ENCODE results near the gene CHMP2A.

CHMP2A gene

GRCh38 chr19:58513694-58514563 lies 41.0 kb downstream of the CHMP2A start:
- no peaks in the 10 kb centered on the region for H3K9me2 ChIP-seq (replicated peaks; ENCODE audit: control insufficient read depth, low read length)
- H3K4me1 ChIP-seq (ENCODE audit: control insufficient read depth, low read length) = peaks cover 35% of the 10 kb centered on the region
- H3K4me3 ChIP-seq (ENCODE audit: low read length) = peak overlapping the region; percentile 87
- peaks cover 28% of the 10 kb centered on the region for H3K36me3 ChIP-seq (ENCODE audit: control insufficient read depth, low read length)
- peak overlapping the region; percentile 91 for H3K4me2 ChIP-seq (ENCODE audit: low read length)
- H3K79me2 ChIP-seq (ENCODE audit: control insufficient read depth, low read length) = peaks cover 49% of the 10 kb centered on the region
- no peaks in the 10 kb centered on the region for H3K27me3 ChIP-seq (ENCODE audit: control insufficient read depth, low read length)
- peak overlapping the region; percentile 51 for H3K27ac ChIP-seq (ENCODE audit: low read depth, low read length)
- no peaks in the 10 kb centered on the region for H3K9me3 ChIP-seq (ENCODE audit: control insufficient read depth, insufficient read depth, low read length)
- TF ChIP-seq, protein P1, sequence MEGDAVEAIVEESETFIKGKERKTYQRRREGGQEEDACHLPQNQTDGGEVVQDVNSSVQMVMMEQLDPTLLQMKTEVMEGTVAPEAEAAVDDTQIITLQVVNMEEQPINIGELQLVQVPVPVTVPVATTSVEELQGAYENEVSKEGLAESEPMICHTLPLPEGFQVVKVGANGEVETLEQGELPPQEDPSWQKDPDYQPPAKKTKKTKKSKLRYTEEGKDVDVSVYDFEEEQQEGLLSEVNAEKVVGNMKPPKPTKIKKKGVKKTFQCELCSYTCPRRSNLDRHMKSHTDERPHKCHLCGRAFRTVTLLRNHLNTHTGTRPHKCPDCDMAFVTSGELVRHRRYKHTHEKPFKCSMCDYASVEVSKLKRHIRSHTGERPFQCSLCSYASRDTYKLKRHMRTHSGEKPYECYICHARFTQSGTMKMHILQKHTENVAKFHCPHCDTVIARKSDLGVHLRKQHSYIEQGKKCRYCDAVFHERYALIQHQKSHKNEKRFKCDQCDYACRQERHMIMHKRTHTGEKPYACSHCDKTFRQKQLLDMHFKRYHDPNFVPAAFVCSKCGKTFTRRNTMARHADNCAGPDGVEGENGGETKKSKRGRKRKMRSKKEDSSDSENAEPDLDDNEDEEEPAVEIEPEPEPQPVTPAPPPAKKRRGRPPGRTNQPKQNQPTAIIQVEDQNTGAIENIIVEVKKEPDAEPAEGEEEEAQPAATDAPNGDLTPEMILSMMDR (IDR thresholded peaks at IDR 0.05; ENCODE audit: low read depth, low read length, poor library complexity, severe bottlenecking) = peak; percentile 98
- no peak for TF ChIP-seq EZH2phosphoT487 (IDR thresholded peaks at IDR 0.05; ENCODE audit: borderline replicate concordance, low read length)
- H4K20me1 ChIP-seq (ENCODE audit: control insufficient read depth, insufficient read depth, low read depth, low read length) = no peaks in the 10 kb centered on the region
- H3F3A ChIP-seq (ENCODE audit: control insufficient read depth, insufficient read depth) = peaks cover 6% of the 10 kb centered on the region; the same call in 1 of the 2 replicates

DNA sequence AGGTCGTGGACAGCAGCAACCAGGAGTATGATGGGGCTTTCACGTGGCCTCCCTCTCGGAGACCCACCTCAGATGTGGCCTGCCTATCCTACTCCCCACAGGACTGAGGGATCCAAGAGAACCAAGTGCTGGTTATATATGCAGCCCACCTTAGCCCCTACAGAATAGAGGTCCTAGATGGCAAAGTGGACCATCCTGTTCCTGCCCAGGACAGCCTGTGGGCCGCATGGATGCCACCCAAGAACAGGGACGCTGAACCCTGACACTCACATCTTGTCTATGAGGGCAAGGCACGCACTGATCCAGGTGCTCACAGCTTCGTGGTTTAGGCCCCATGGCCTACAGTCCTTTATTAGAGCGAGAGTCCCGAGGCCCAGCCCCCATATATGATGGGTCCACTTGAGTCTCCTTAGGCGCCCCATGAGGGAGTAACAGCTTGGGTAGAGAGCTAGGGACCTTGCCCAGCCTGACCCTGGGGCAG lies 41.7 kb downstream of the CHMP2A start:
- H3K4me2 ChIP-seq (ENCODE audit: low read length) = peak overlapping the region; percentile 91
- no peak for TF ChIP-seq EZH2phosphoT487 (IDR thresholded peaks at IDR 0.05; ENCODE audit: borderline replicate concordance, low read length)
- TF ChIP-seq, protein P1 (IDR thresholded peaks at IDR 0.05; ENCODE audit: low read depth, low read length, poor library complexity, severe bottlenecking) = no peak

DNA sequence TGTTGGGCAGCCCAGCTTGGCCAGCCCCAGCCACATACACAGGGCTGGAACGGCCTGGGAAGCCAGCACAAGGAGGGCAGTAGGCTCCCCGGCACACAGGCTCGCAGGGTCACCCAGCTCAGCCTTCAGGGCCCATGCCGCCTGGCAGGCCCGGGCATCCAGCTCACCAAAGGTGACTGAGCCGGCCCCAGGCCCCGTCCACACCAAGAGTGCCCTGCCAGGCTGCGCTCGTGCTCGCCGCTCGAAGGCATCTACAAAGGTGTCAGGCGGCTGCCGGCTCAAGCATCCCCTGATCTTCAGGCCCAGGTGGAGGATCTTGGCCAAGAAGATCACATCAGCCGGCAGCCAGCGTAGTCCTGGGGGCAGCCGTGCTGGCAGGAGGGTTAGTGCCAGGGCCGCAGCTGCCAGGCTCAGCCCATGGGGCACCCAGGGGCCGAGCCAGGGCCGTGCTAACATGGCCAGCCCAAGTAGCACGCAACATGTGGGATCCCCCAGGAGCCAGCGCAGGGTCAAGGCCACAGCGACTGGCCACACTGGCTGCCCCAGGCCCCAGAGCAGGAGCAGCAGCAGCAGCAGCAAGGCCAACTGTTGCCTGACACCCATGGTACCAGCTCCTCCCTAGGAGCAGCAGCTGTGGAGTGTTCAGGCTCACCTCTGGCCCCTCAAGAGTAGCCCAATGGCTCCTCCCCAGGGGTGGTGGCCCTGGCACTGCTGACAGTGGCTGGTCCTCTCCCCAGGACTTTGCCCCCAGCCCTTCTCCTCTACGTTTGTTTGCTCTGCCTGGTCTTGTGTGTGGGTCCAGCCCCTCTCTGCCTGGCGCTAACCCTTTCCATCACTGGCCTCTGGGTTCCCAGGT lies 43.3 kb downstream of the CHMP2A start, which contains the start of gene SLC27A5:
Gene SLC27A5 (minus strand): TSS at position 640 of the 856 bp plus-strand sequence. CDS start 37 bp downstream, at position 603.
- Histone ChIP-seq H3K36me3 (ENCODE audit: control insufficient read depth, low read length) (peaks cover 18% of the 10 kb centered on the region), H3K9me3 (ENCODE audit: control insufficient read depth, insufficient read depth, low read length) (no peaks in the 10 kb centered on the region), H3K9me2 (replicated peaks; ENCODE audit: control insufficient read depth, low read length) (no peaks in the 10 kb centered on the region), H3K79me2 (ENCODE audit: control insufficient read depth, low read length) (peaks cover 27% of the 10 kb centered on the region), H4K20me1 (ENCODE audit: control insufficient read depth, insufficient read depth, low read depth, low read length) (no peaks in the 10 kb centered on the region), H3K27me3 (ENCODE audit: control insufficient read depth, low read length) (no peaks in the 10 kb centered on the region), H3K4me3 (ENCODE audit: low read length) (no peak within 1 kb of the TSS), H3K4me1 (ENCODE audit: control insufficient read depth, low read length) (peaks cover 26% of the 10 kb centered on the region), H3K4me2 (ENCODE audit: low read length) (no peak within 1 kb of the TSS), H3K27ac (ENCODE audit: low read depth, low read length) (no peak within 1 kb of the TSS), H3F3A (ENCODE audit: control insufficient read depth, insufficient read depth) (peaks cover 6% of the 10 kb centered on the region; the same call in 1 of the 2 replicates)
- TF ChIP-seq, protein P1 (IDR thresholded peaks at IDR 0.05; ENCODE audit: low read depth, low read length, poor library complexity, severe bottlenecking) = no peak
- no peak for TF ChIP-seq EZH2phosphoT487 (IDR thresholded peaks at IDR 0.05; ENCODE audit: borderline replicate concordance, low read length)

More for the DNA sequence above, 41.7 kb downstream of the CHMP2A start:
- H3K27me3 ChIP-seq (ENCODE audit: control insufficient read depth, low read length) = no peaks in the 10 kb centered on the region
- H3K9me2 ChIP-seq (replicated peaks; ENCODE audit: control insufficient read depth, low read length) = no peaks in the 10 kb centered on the region
- H3K79me2 ChIP-seq (ENCODE audit: control insufficient read depth, low read length) = peaks cover 43% of the 10 kb centered on the region
- H3K4me1 ChIP-seq (ENCODE audit: control insufficient read depth, low read length) = peaks cover 30% of the 10 kb centered on the region
- peaks cover 28% of the 10 kb centered on the region for H3K36me3 ChIP-seq (ENCODE audit: control insufficient read depth, low read length)
- no peaks in the 10 kb centered on the region for H3K9me3 ChIP-seq (ENCODE audit: control insufficient read depth, insufficient read depth, low read length)
- H4K20me1 ChIP-seq (ENCODE audit: control insufficient read depth, insufficient read depth, low read depth, low read length) = no peaks in the 10 kb centered on the region
- peak overlapping the region; percentile 87 for H3K4me3 ChIP-seq (ENCODE audit: low read length)
- peaks cover 6% of the 10 kb centered on the region; the same call in 1 of the 2 replicates for H3F3A ChIP-seq (ENCODE audit: control insufficient read depth, insufficient read depth)
- H3K27ac ChIP-seq (ENCODE audit: low read depth, low read length) = no peak overlapping the region

Measured in DOHH2 (cell line).